ENCODE measurements around the gene SMOC2. TPM values are rescaled to one million over a fixed set of nuclear protein-coding genes. Genes with fewer than 3 reads are reported as not detected.

SMOC2 gene
- total RNA-seq, 3 donors from 2014 or later (not counting 1 experiment from before 2014, with no cell fraction given), result not detected

- Mint-ChIP-seq H3K36me3 (no peaks in the 10 kb centered on the region), H3K27me3 (ENCODE audit: low read depth in 2 of 2) (peaks cover 5% of the 10 kb centered on the region in 2 donors), H3K4me3 (no peak overlapping the region), H3K27ac (no peak overlapping the region), H3K4me1 (no peaks in the 10 kb centered on the region), H3K9me3 (no peaks in the 10 kb centered on the region)
- TF ChIP-seq, protein P1, sequence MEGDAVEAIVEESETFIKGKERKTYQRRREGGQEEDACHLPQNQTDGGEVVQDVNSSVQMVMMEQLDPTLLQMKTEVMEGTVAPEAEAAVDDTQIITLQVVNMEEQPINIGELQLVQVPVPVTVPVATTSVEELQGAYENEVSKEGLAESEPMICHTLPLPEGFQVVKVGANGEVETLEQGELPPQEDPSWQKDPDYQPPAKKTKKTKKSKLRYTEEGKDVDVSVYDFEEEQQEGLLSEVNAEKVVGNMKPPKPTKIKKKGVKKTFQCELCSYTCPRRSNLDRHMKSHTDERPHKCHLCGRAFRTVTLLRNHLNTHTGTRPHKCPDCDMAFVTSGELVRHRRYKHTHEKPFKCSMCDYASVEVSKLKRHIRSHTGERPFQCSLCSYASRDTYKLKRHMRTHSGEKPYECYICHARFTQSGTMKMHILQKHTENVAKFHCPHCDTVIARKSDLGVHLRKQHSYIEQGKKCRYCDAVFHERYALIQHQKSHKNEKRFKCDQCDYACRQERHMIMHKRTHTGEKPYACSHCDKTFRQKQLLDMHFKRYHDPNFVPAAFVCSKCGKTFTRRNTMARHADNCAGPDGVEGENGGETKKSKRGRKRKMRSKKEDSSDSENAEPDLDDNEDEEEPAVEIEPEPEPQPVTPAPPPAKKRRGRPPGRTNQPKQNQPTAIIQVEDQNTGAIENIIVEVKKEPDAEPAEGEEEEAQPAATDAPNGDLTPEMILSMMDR (IDR thresholded peaks at IDR 0.05), result no peak
- H3K27ac ChIP-seq (ENCODE audit: low read length), result no peak overlapping the region
- 88% methylated on average over 21 of the region's 21 CpGs for WGBS (ENCODE audit: insufficient coverage)
- intact Hi-C loops (cut with micrococcal nuclease), result no loop called here
- ATAC-seq, result no peak
- H3K27me3 ChIP-seq (ENCODE audit: control insufficient read depth, insufficient read depth, low read length), result no peaks in the 10 kb centered on the region
- H3K4me1 ChIP-seq (ENCODE audit: control insufficient read depth, insufficient read depth, low read length), result no peaks in the 10 kb centered on the region
- no peaks in the 10 kb centered on the region for H3K9me3 ChIP-seq (ENCODE audit: control insufficient read depth, insufficient read depth, low read length)
- DNase-seq, result no peak
- no peak overlapping the region for H3K4me3 ChIP-seq (ENCODE audit: low read length)
- no peaks in the 10 kb centered on the region for H3K36me3 ChIP-seq (ENCODE audit: control insufficient read depth, insufficient read depth, low read length)
Measured at GRCh38 chr6:168582571-168582981, 141.6 kb downstream of the SMOC2 start.

GRCh38 chr6:168583126-168583525, 142.1 kb downstream of the SMOC2 start:
- DNase-seq, result no peak
- no peaks in the 10 kb centered on the region for H3K9me3 ChIP-seq (ENCODE audit: control insufficient read depth, insufficient read depth, low read length)
- Mint-ChIP-seq H3K4me3 (no peak overlapping the region), H3K4me1 (no peaks in the 10 kb centered on the region), H3K36me3 (no peaks in the 10 kb centered on the region), H3K27me3 (ENCODE audit: low read depth in 2 of 2) (peaks cover 5% of the 10 kb centered on the region in 2 donors), H3K9me3 (no peaks in the 10 kb centered on the region), H3K27ac (no peak overlapping the region)
- no peaks in the 10 kb centered on the region for H3K36me3 ChIP-seq (ENCODE audit: control insufficient read depth, insufficient read depth, low read length)
- TF ChIP-seq, protein P1 (IDR thresholded peaks at IDR 0.05), result no peak
- no peak overlapping the region for H3K27ac ChIP-seq (ENCODE audit: low read length)
- WGBS (ENCODE audit: insufficient coverage), result 81% methylated on average over 6 of the region's 6 CpGs
- ATAC-seq, result no peak
- no peaks in the 10 kb centered on the region for H3K27me3 ChIP-seq (ENCODE audit: control insufficient read depth, insufficient read depth, low read length)
- H3K4me1 ChIP-seq (ENCODE audit: control insufficient read depth, insufficient read depth, low read length), result no peaks in the 10 kb centered on the region
- H3K4me3 ChIP-seq (ENCODE audit: low read length), result no peak overlapping the region
- intact Hi-C loops (cut with micrococcal nuclease), result no loop called here

DNA sequence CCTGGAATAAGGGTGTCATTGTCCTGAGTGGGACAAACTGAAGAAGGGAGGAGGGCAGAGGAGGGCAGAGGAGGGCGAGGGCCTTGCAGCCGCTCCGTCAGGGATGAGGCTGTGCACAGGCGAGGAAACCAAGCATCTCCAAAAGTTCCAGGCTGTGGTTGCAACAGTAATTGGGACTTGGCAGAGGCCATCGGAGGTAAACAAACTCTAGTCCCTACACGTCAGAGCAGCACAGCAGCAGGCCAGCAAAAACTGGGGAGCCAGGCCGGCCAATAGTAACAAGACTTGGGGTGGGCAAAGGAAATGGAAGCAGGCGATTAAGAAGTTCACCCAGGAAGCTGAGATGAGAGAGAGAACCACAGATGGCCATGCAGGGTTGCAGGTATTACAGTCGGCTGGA, 142.8 kb downstream of the SMOC2 start:
- no peaks in the 10 kb centered on the region for H3K36me3 Mint-ChIP-seq
- WGBS (ENCODE audit: insufficient coverage), result 89% methylated on average over 9 of the region's 9 CpGs

GRCh38 chr6:168584249-168584648, 143.3 kb downstream of the SMOC2 start:
- Histone ChIP-seq H3K4me3 (ENCODE audit: low read length) (no peak overlapping the region), H3K27me3 (ENCODE audit: control insufficient read depth, insufficient read depth, low read length) (no peaks in the 10 kb centered on the region), H3K36me3 (ENCODE audit: control insufficient read depth, insufficient read depth, low read length) (no peaks in the 10 kb centered on the region), H3K4me1 (ENCODE audit: control insufficient read depth, insufficient read depth, low read length) (no peaks in the 10 kb centered on the region), H3K27ac (ENCODE audit: low read length) (no peak overlapping the region), H3K9me3 (ENCODE audit: control insufficient read depth, insufficient read depth, low read length) (no peaks in the 10 kb centered on the region)
- intact Hi-C loops (cut with micrococcal nuclease), result no loop called here
- ATAC-seq, result no peak
- DNase-seq, result no peak
- no peaks in the 10 kb centered on the region for H3K36me3 Mint-ChIP-seq
- no peaks in the 10 kb centered on the region for H3K9me3 Mint-ChIP-seq
- WGBS (ENCODE audit: insufficient coverage), result 91% methylated on average over 4 of the region's 6 CpGs
- peaks cover 5% of the 10 kb centered on the region in 2 donors for H3K27me3 Mint-ChIP-seq (ENCODE audit: low read depth in 2 of 2)
- TF ChIP-seq, protein P1 (IDR thresholded peaks at IDR 0.05), result no peak
- no peak overlapping the region for H3K4me3 Mint-ChIP-seq
- no peaks in the 10 kb centered on the region for H3K4me1 Mint-ChIP-seq
- no peak overlapping the region for H3K27ac Mint-ChIP-seq

More for the DNA sequence above, 142.8 kb downstream of the SMOC2 start:
- Histone ChIP-seq H3K27ac (ENCODE audit: low read length) (no peak overlapping the region), H3K9me3 (ENCODE audit: control insufficient read depth, insufficient read depth, low read length) (no peaks in the 10 kb centered on the region), H3K4me1 (ENCODE audit: control insufficient read depth, insufficient read depth, low read length) (no peaks in the 10 kb centered on the region), H3K27me3 (ENCODE audit: control insufficient read depth, insufficient read depth, low read length) (no peaks in the 10 kb centered on the region), H3K36me3 (ENCODE audit: control insufficient read depth, insufficient read depth, low read length) (no peaks in the 10 kb centered on the region), H3K4me3 (ENCODE audit: low read length) (no peak overlapping the region)
- DNase-seq (no peak), ATAC-seq (no peak)
- Mint-ChIP-seq H3K27me3 (ENCODE audit: low read depth in 2 of 2) (peaks cover 5% of the 10 kb centered on the region in 2 donors), H3K27ac (no peak overlapping the region), H3K4me3 (no peak overlapping the region), H3K9me3 (no peaks in the 10 kb centered on the region), H3K4me1 (no peaks in the 10 kb centered on the region)
- intact Hi-C loops (cut with micrococcal nuclease), result no loop called here
- TF ChIP-seq, protein P1 (IDR thresholded peaks at IDR 0.05), result no peak
